Stimulated activated CD4-positive, alpha-beta T cell treated with anti-CD3 and anti-CD28 coated beads, Interleukin-4, amount 100 ng/mL, for 24 hours (primary cell): ENCODE data around the gene POLR3A.
"Not testable (repeated sequence)": the region's sequence is repeated elsewhere in the genome, so short reads cannot be mapped to it uniquely, and the experiment has no call there.

Experiments
- DNase-seq: peaks from one replicate; pipeline ENCODE4 v3.0.0-alpha.2; 2020

POLR3A gene

GRCh38 chr10:78029269-78030226 lies at the start of gene POLR3A:
TSS of gene POLR3A (minus strand) at chr10:78029515. CDS start at chr10:78029407, 108 bp downstream.
- peak; percentile 93 for DNase-seq

GRCh38 chr10:78078539-78079330 lies 49.4 kb upstream of the POLR3A start:
- DNase-seq: no peak

- not testable (repeated sequence) for DNase-seq
Measured at GRCh38 chr10:78075806-78076205, 46.5 kb upstream of the POLR3A start.

GRCh38 chr10:78072504-78072903 lies 43.2 kb upstream of the POLR3A start:
- no peak for DNase-seq

- no peak for DNase-seq
Measured at GRCh38 chr10:78071857-78072179, 42.5 kb upstream of the POLR3A start.

- no peak for DNase-seq
Measured at GRCh38 chr10:78071140-78071856, 42.0 kb upstream of the POLR3A start.

GRCh38 chr10:78070726-78071125 lies 41.4 kb upstream of the POLR3A start:
- no peak for DNase-seq

GRCh38 chr10:78070064-78070463 lies 40.7 kb upstream of the POLR3A start:
- DNase-seq: not testable (repeated sequence)

GRCh38 chr10:78069151-78069550 lies 39.8 kb upstream of the POLR3A start:
- DNase-seq: no peak

GRCh38 chr10:78066728-78067430 lies 37.6 kb upstream of the POLR3A start:
- no peak for DNase-seq

- DNase-seq: no peak
Measured at GRCh38 chr10:78066012-78066411, 36.7 kb upstream of the POLR3A start.

- no peak for DNase-seq
Measured at GRCh38 chr10:78065611-78066010, 36.3 kb upstream of the POLR3A start.

- DNase-seq: not testable (repeated sequence)
Measured at GRCh38 chr10:78064919-78065318, 35.6 kb upstream of the POLR3A start.

- no peak for DNase-seq
Measured at GRCh38 chr10:78063236-78063635, 33.9 kb upstream of the POLR3A start.

GRCh38 chr10:78062296-78062695 lies 33.0 kb upstream of the POLR3A start:
- no peak for DNase-seq

GRCh38 chr10:78059906-78060702 lies 30.8 kb upstream of the POLR3A start:
- no peak for DNase-seq

- DNase-seq: no peak
Measured at GRCh38 chr10:78058562-78058961, 29.2 kb upstream of the POLR3A start.

GRCh38 chr10:78053211-78053868 lies 24.0 kb upstream of the POLR3A start:
- DNase-seq: no peak

GRCh38 chr10:78049851-78050250 lies 20.5 kb upstream of the POLR3A start:
- DNase-seq: no peak

GRCh38 chr10:78047314-78047891 lies 18.1 kb upstream of the POLR3A start:
- peak; percentile 86 for DNase-seq
